ENCODE data around the gene EYA2.

DNA sequence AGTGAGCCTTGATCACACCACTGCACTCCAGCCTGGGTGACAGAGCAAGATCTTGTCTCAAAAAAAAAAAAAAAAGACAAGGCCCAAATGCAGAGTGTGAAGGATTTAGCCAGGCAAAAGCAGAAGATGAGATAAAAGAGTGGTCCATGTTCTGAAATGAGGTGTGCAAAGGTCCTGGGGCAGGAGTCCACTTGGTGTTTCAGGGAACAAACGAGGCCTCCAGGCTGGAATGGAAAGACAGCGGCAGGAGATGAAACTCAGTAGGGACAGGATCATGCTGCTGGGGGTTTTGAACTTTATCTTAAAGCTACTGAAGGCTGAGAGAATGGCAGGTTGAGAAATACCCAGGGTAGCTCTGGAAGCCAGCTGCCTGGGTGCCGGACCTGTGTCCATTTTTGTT lies 283.6 kb downstream of the EYA2 start:
- TF ChIP-seq, protein P1, sequence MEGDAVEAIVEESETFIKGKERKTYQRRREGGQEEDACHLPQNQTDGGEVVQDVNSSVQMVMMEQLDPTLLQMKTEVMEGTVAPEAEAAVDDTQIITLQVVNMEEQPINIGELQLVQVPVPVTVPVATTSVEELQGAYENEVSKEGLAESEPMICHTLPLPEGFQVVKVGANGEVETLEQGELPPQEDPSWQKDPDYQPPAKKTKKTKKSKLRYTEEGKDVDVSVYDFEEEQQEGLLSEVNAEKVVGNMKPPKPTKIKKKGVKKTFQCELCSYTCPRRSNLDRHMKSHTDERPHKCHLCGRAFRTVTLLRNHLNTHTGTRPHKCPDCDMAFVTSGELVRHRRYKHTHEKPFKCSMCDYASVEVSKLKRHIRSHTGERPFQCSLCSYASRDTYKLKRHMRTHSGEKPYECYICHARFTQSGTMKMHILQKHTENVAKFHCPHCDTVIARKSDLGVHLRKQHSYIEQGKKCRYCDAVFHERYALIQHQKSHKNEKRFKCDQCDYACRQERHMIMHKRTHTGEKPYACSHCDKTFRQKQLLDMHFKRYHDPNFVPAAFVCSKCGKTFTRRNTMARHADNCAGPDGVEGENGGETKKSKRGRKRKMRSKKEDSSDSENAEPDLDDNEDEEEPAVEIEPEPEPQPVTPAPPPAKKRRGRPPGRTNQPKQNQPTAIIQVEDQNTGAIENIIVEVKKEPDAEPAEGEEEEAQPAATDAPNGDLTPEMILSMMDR (conservative IDR thresholded peaks at IDR 0.05), result no peak
- no peak for TF ChIP-seq ZFX (IDR thresholded peaks at IDR 0.05)

Measured in C4-2B (cell line).